ENCODE results near the gene PLCH2.
"Not testable (repeated sequence)": the region's sequence is repeated elsewhere in the genome, so short reads cannot be mapped to it uniquely, and the experiment has no call there.

PLCH2 gene

GRCh38 chr1:2441746-2442145 lies 34.3 kb upstream of the PLCH2 start:
- DNase-seq: no peak

GRCh38 chr1:2442661-2443060 lies 33.4 kb upstream of the PLCH2 start:
- DNase-seq: no peak

GRCh38 chr1:2443277-2444137 lies 32.6 kb upstream of the PLCH2 start:
- no peak for DNase-seq

- no peak for DNase-seq
Measured at GRCh38 chr1:2444138-2444591, 31.9 kb upstream of the PLCH2 start.

GRCh38 chr1:2445162-2445822 lies 30.8 kb upstream of the PLCH2 start:
- DNase-seq: no peak

- DNase-seq: no peak
Measured at GRCh38 chr1:2445823-2446215, 30.3 kb upstream of the PLCH2 start.

- no peak for DNase-seq
Measured at GRCh38 chr1:2446394-2446793, 29.7 kb upstream of the PLCH2 start.

- DNase-seq: no peak
Measured at GRCh38 chr1:2446861-2447260, 29.2 kb upstream of the PLCH2 start.

GRCh38 chr1:2447276-2448097 lies 28.6 kb upstream of the PLCH2 start:
- no peak for DNase-seq

- DNase-seq: no peak
Measured at GRCh38 chr1:2448098-2448445, 28.0 kb upstream of the PLCH2 start.

GRCh38 chr1:2449636-2450454 lies 26.2 kb upstream of the PLCH2 start:
- no peak for DNase-seq

- no peak for DNase-seq
Measured at GRCh38 chr1:2451741-2452140, 24.3 kb upstream of the PLCH2 start.

- no peak for DNase-seq
Measured at GRCh38 chr1:2452201-2452931, 23.7 kb upstream of the PLCH2 start.

GRCh38 chr1:2452932-2453315 lies 23.2 kb upstream of the PLCH2 start:
- DNase-seq: no peak

- no peak for DNase-seq
Measured at GRCh38 chr1:2454227-2454626, 21.9 kb upstream of the PLCH2 start.

- DNase-seq: no peak
Measured at GRCh38 chr1:2455757-2456156, 20.3 kb upstream of the PLCH2 start.

- no peak for DNase-seq
Measured at GRCh38 chr1:2457444-2457843, 18.6 kb upstream of the PLCH2 start.

- no peak for DNase-seq
Measured at GRCh38 chr1:2458687-2459086, 17.4 kb upstream of the PLCH2 start.

GRCh38 chr1:2459102-2459753 lies 16.9 kb upstream of the PLCH2 start:
- DNase-seq: not testable (repeated sequence)

GRCh38 chr1:2459757-2460156 lies 16.3 kb upstream of the PLCH2 start:
- no peak for DNase-seq

- no peak for DNase-seq
Measured at GRCh38 chr1:2460203-2460602, 15.9 kb upstream of the PLCH2 start.
